ENCODE data around the gene TMEM242. TPM values are rescaled to one million over a fixed set of nuclear protein-coding genes. Genes with fewer than 3 reads are reported as not detected.

TMEM242 gene
- total RNA-seq, 2 experiments from 2014 or later: 11.6 to 12.2 TPM

- ChIA-PET POLR2A (no interaction called here), CTCF (interaction anchor here (3.0 kb wide), 1 partner anchor 40 kb away, joined by 14 read pairs; no protein-coding TSS in a partner anchor)
Observed at GRCh38 chr6:157276134-157276532, 47.2 kb downstream of the TMEM242 start.

DNA sequence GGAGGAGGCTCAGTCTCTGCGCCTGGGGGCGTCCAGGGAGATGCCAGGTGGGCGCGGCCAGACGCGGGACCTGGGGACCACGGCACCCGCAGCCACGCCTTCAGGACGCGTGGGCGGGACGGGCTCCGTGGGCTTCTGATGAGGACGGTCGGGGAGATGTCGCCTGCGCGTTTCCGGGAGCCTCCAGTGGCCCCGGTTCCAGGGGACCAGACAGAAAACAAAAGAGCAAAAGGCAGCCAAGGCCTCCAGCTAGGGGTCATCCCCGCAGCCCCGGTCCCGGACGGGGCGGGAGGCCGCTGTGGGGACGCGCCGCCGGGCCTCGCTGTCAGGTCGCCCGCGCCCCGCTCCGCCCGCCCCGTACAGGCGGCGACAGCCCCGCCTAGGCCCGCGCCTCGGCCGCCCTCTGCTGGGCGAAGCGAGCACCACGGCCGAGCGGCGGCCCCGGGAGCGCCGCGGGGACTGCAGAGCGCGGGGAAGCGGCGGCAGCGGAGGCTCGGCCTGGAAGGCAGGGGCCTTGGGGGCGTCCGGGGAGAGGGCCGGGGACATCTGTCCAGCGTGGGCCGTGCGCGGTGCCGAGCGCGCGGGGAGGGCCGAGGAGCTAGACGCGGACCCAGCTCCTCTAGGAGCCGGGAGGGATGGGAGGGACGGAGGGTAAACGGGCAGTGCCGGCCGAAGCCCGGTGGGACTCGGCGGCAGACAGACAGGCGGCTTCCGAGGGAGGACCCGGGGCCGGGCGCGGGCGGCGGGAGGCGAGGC is 48.7 kb downstream of the TMEM242 start:
- ChIA-PET POLR2A (interaction anchor here (1.2 kb wide), 1 partner anchor 220 kb away, joined by 4 read pairs; no protein-coding TSS in a partner anchor), CTCF (interaction anchor here (0.7 to 3.0 kb wide), 11 partner anchors 10 to 220 kb away, joined by 3 to 14 read pairs (median 4); no protein-coding TSS in a partner anchor)

GRCh38 chr6:157273756-157274470 is 49.4 kb downstream of the TMEM242 start:
- CTCF ChIA-PET: interaction anchor here (0.7 to 3.0 kb wide), 7 partner anchors 9 to 219 kb away, joined by 3 to 14 read pairs (median 4); no protein-coding TSS in a partner anchor
- POLR2A ChIA-PET: interaction anchor here (1.2 kb wide), 1 partner anchor 219 kb away, joined by 4 read pairs; no protein-coding TSS in a partner anchor

DNA sequence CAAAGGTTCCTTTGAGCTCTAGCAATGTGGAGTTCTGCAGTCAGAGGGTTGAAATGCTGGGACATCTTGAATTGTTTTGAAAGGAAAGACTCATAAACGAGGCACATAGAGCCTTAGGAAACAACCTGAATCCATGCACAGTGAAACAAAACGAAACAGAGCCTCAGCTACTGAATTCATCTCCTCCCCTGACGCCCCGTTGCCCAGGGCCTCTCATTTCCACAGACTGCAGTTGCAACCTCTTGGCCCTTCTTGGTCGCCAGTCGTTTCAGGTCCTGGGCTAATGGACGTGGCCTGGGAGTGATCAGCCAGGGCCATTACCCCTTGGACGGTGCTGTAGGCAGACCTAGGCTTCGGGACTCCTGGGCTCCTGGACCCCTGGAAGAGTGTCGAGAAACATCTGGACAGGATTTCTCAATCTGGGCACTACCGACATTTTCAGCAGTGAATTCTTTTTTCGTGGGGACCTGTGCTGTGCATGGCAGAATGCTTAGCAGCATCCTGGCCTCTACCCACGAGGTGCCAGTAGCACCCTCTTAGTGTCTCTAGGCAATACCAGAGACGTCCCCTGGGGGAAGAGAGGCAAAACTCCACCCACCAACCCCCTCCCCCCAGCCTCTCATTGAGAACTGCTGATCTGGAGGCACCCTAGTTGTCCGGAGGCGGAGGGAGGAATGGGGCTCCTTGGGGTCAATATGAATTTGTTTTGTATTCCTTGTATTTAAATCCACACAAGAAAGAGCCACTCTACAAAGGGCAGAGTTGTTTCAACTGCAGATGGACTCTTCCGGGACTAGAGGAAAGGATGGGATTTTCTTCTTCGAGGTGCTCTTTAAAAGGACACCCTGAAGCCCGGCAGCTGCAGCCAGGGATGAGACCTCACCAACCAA is 50.2 kb downstream of the TMEM242 start:
- POLR2A ChIA-PET: no interaction called here
- CTCF ChIA-PET: interaction anchor here (0.7 to 3.0 kb wide), 3 partner anchors 37 to 50 kb away, joined by 3 to 14 read pairs (median 7); no protein-coding TSS in a partner anchor

GRCh38 chr6:157272372-157272771 is 50.9 kb downstream of the TMEM242 start:
- CTCF ChIA-PET: interaction anchor here (0.7 kb wide), 1 partner anchor 49 kb away, joined by 3 read pairs; no protein-coding TSS in a partner anchor
- POLR2A ChIA-PET: no interaction called here

GRCh38 chr6:157271911-157272310 is 51.4 kb downstream of the TMEM242 start:
- ChIA-PET POLR2A (no interaction called here), CTCF (no interaction called here)

GRCh38 chr6:157271441-157271840 is 51.9 kb downstream of the TMEM242 start:
- POLR2A ChIA-PET: no interaction called here
- CTCF ChIA-PET: no interaction called here

DNA sequence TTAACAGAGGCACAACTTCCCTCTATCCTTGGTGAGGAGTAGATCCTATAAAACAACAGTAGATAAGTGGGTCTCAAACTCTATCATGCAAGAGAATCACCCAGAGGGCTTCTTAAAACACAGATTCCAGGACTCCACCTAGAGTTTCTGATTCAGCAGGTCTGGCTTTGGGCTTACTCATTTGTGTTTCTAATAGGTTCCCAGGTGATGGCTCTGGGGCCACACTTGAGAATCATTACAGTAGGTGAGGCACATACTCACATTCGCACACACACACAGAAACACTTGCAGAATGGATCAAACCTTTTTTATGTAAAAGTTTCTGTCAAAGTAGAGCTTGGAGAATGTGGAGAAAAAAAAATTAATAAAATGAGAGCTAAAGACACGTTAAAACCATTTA is 52.4 kb downstream of the TMEM242 start:
- CTCF ChIA-PET: no interaction called here
- POLR2A ChIA-PET: no interaction called here

- ChIA-PET CTCF (no interaction called here), POLR2A (no interaction called here)
Observed at GRCh38 chr6:157270308-157270707, 53.0 kb downstream of the TMEM242 start.

DNA sequence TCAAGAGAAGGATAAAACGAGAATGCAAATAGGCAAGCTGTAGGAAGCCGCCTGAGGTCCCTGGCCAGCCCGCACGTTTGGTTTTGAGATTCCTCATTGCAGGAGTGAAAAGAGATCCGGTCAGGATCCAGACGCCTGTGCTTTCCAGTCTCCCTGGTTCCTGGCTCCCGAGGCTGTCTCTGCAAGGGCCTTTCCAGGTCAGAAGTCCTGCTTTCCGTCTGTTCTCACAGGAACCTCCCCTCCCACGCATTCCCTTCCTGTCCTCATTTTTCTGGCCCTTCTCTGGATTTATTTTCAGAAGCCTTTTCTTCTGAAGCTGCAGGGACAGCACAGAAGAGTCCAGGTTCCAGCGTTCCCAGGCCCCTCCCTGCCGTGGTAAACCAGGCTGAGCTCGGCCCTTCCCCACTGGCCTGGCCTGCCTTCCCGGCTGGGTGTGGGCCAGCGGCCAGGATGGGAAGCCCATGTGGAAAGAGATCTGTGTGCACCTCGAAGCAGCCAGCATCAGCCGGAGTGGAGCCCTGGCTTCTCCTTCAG is 54.0 kb downstream of the TMEM242 start:
- POLR2A ChIA-PET: no interaction called here

DNA sequence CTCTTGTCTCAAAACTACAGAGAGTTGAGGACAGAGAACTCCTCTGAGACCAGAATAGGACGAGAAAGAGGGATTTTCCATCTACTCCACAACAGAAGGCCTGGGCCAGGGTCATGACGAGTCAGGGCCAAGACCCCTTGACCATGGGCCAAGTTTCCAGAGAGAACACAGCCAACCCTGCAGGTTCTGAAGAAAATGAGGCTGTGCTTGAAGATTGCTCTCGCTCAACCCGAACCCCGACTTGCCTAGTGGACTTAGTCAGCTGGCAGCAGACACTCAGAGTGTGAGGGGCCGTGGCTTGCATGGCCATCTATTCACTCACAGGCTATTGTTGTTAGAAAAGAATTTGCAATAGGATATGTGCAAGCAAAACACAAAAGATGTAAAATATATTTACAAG is 54.5 kb downstream of the TMEM242 start:
- CTCF ChIA-PET: no interaction called here
- POLR2A ChIA-PET: no interaction called here

More for the DNA sequence above, 54.0 kb downstream of the TMEM242 start:
- CTCF ChIA-PET: no interaction called here

DNA sequence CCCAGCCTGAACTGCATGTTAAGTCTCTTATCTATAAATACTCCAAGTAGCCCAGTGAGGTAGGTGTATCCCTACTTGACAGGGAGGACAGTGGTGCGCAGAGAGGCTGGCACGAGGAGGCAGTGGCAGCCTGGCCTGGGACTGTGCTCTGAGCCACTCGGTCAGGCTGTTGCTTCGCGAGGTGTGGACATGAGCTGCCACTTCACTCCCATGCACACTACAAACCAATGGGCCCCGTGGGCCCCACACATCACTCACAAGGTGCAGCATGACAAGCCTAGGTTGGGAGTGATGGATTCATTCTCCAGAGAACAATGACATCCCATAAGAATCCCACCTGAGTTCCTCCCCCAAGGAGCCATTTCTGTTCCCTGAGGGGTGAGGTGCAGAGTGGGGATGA is 54.9 kb downstream of the TMEM242 start:
- ChIA-PET CTCF (no interaction called here), POLR2A (no interaction called here)

DNA sequence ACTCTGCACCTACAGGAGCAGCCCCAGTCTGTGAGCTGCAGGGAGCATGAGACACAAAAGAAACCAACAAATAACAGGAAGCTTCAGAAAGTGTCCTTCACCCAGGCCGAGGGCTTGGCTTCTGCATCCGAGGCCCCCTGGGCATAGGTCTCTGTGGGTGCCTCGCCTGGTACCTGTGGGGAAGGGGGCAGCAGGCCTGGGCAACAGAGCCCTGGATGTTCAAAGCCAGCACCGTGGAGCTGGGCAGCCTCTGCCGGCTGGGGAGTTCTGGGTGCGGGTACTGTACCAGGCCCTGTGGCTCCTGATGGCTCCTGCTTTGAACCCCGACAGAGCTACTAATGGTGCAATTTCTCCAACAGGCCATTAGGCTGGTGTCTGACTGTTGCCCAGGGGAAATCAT is 55.7 kb downstream of the TMEM242 start:
- POLR2A ChIA-PET: no interaction called here
- CTCF ChIA-PET: no interaction called here

- POLR2A ChIA-PET: no interaction called here
- CTCF ChIA-PET: no interaction called here
Observed at GRCh38 chr6:157267109-157267611, 56.2 kb downstream of the TMEM242 start.

DNA sequence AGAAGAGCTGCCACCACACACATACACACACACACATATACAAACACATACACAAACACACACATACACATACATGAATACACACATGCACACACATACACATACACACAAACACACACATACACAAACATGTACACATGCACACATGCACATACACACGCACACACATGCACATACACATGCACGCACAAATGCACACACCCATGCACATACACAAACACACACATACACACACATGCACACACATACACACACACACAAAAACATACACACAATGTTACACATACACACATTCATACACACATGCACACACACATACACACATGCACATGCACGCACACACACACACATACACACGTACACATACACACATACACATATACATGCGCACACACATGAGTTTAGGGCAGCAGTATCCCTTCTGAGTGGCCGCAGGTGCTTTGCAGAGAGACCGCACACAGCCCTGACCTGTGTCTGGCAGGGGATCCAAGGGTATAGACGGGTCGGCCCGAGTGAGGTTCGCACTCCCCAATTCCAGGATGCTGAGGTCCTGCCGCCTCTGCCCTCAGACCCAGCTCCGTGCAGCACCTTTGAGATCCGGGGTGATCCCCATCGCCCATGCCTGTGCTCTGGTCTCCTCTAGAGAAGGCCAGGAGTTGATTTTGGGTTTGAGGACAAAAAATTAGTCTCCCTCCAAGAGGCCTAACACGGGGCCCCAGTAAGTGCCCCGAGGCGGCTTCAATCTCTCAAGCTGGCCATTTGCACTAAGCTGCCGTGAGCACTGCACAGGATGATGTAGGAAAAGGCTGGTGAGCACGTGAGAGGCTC is 56.8 kb downstream of the TMEM242 start:
- ChIA-PET CTCF (no interaction called here), POLR2A (no interaction called here)

GRCh38 chr6:157265635-157266034 is 57.7 kb downstream of the TMEM242 start:
- POLR2A ChIA-PET: no interaction called here
- CTCF ChIA-PET: interaction anchor here (1.6 kb wide), 1 partner anchor 9 kb away, joined by 5 read pairs; no protein-coding TSS in a partner anchor

GRCh38 chr6:157265186-157265585 is 58.1 kb downstream of the TMEM242 start:
- ChIA-PET POLR2A (no interaction called here), CTCF (interaction anchor here (1.6 kb wide), 1 partner anchor 9 kb away, joined by 5 read pairs; no protein-coding TSS in a partner anchor)

DNA sequence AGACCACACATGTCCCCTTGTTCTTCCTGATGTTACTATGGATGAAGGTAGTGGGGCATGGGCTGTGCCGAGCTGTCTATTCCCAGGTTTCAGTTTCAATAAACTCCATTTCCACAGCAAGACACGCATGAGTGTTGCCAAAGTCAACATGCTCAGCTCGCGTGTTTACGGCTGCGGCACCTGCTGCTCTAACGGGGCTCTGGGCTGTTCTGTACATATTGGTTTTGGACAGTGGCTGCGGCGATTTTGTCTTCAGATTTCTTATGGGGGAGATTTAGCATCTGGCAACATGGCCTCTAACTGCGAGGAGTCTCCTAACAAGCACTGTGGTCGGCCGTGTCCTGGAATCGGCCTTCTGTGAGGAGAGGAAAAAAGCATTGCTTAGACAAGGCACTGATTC is 58.6 kb downstream of the TMEM242 start:
- ChIA-PET POLR2A (no interaction called here), CTCF (interaction anchor here (1.6 kb wide), 1 partner anchor 10 kb away, joined by 5 read pairs; no protein-coding TSS in a partner anchor)

All from activated CD8-positive, alpha-beta memory T cell treated with anti-CD3 and anti-CD28 coated beads for 36 hours (primary cell).